ENCODE results near the gene NEURL1B. TPM values are rescaled to one million over a fixed set of nuclear protein-coding genes. Genes with fewer than 3 reads are reported as not detected.
"Not testable (repeated sequence)": the region's sequence is repeated elsewhere in the genome, so short reads cannot be mapped to it uniquely, and the experiment has no call there.

The NEURL1B gene
- polyA plus RNA-seq (ENCODE audit: insufficient read length in 3 of 3), result 10 to 100 TPM; 14.7 to 17.4 (median 14.8) TPM
- long read RNA-seq, donor 1, result 0 reads
- long read RNA-seq, donor 2, full-length matches to known transcripts, result 1 of 1 reads
- long read RNA-seq, donor 2, partial matches to known transcripts, result 0 of 1 reads
- long read RNA-seq, donor 2, other reads (novel, unspliced or antisense), result 0 of 1 reads
- long read RNA-seq, donor 3, full-length matches to known transcripts, result 3 of 3 reads
- long read RNA-seq, donor 3, partial matches to known transcripts, result 0 of 3 reads
- long read RNA-seq, donor 3, other reads (novel, unspliced or antisense), result 0 of 3 reads
- long read RNA-seq, donor 4, full-length matches to known transcripts, result 3 of 3 reads
- long read RNA-seq, donor 4, partial matches to known transcripts, result 0 of 3 reads
- long read RNA-seq, donor 4, other reads (novel, unspliced or antisense), result 0 of 3 reads
- long read RNA-seq, donor 5, result 0 reads
- long read RNA-seq, donor 6, full-length matches to known transcripts, result 2 of 2 reads
- long read RNA-seq, donor 6, partial matches to known transcripts, result 0 of 2 reads
- long read RNA-seq, donor 6, other reads (novel, unspliced or antisense), result 0 of 2 reads
- long read RNA-seq, donor 7, full-length matches to known transcripts, result 3 of 3 reads
- long read RNA-seq, donor 7, partial matches to known transcripts, result 0 of 3 reads
- long read RNA-seq, donor 7, other reads (novel, unspliced or antisense), result 0 of 3 reads
- long read RNA-seq, donor 8, result 0 reads
- long read RNA-seq, donor 9, full-length matches to known transcripts, result 2 of 2 reads
- long read RNA-seq, donor 9, partial matches to known transcripts, result 0 of 2 reads
- long read RNA-seq, donor 9, other reads (novel, unspliced or antisense), result 0 of 2 reads
- long read RNA-seq, donor 10, full-length matches to known transcripts, result 2 of 2 reads
- long read RNA-seq, donor 10, partial matches to known transcripts, result 0 of 2 reads
- long read RNA-seq, donor 10, other reads (novel, unspliced or antisense), result 0 of 2 reads
- long read RNA-seq, donor 11, result 0 reads
- long read RNA-seq, donor 12, full-length matches to known transcripts, result 1 of 1 reads
- long read RNA-seq, donor 12, partial matches to known transcripts, result 0 of 1 reads
- long read RNA-seq, donor 12, other reads (novel, unspliced or antisense), result 0 of 1 reads
- long read RNA-seq, donor 13, result 0 reads
- long read RNA-seq, donor 14, full-length matches to known transcripts, result 1 of 114 reads
- long read RNA-seq, donor 14, partial matches to known transcripts, result 113 of 114 reads
- long read RNA-seq, donor 14, other reads (novel, unspliced or antisense), result 0 of 114 reads
- long read RNA-seq, donor 15, result 0 reads
- long read RNA-seq, donor 16, full-length matches to known transcripts, result 3 of 3 reads
- long read RNA-seq, donor 16, partial matches to known transcripts, result 0 of 3 reads
- long read RNA-seq, donor 16, other reads (novel, unspliced or antisense), result 0 of 3 reads

GRCh38 chr5:172640822-172641358 lies at the start of gene NEURL1B:
TSS of gene NEURL1B (plus strand) at chr5:172641263. CDS start at chr5:172641407, 144 bp downstream.
- peak in 7 of 11 donors; percentile 61 to 78 (median 74) for DNase-seq (ENCODE audit: extremely low read depth in 1 of 11, low read depth in 9 of 11, low spot score in 4 of 11)

GRCh38 chr5:172591636-172592035 lies 49.4 kb upstream of the NEURL1B start:
- DNase-seq (ENCODE audit: extremely low read depth in 1 of 11, low read depth in 9 of 11, low spot score in 4 of 11), result no peak

GRCh38 chr5:172592881-172593280 lies 48.2 kb upstream of the NEURL1B start:
- DNase-seq (ENCODE audit: extremely low read depth in 1 of 11, low read depth in 9 of 11, low spot score in 4 of 11), result no peak

- no peak for DNase-seq (ENCODE audit: extremely low read depth in 1 of 11, low read depth in 9 of 11, low spot score in 4 of 11)
Observed at GRCh38 chr5:172593306-172593705, 47.8 kb upstream of the NEURL1B start.

GRCh38 chr5:172593721-172594235 lies 47.3 kb upstream of the NEURL1B start:
- DNase-seq (ENCODE audit: extremely low read depth in 1 of 11, low read depth in 9 of 11, low spot score in 4 of 11), result no peak

GRCh38 chr5:172594431-172594830 lies 46.6 kb upstream of the NEURL1B start:
- DNase-seq (ENCODE audit: extremely low read depth in 1 of 11, low read depth in 9 of 11, low spot score in 4 of 11), result no peak

GRCh38 chr5:172594867-172595466 lies 46.1 kb upstream of the NEURL1B start:
- no peak for DNase-seq (ENCODE audit: extremely low read depth in 1 of 11, low read depth in 9 of 11, low spot score in 4 of 11)

- DNase-seq (ENCODE audit: extremely low read depth in 1 of 11, low read depth in 9 of 11, low spot score in 4 of 11), result no peak
Observed at GRCh38 chr5:172595596-172596455, 45.2 kb upstream of the NEURL1B start.

GRCh38 chr5:172596638-172597231 lies 44.3 kb upstream of the NEURL1B start:
- DNase-seq (ENCODE audit: extremely low read depth in 1 of 11, low read depth in 9 of 11, low spot score in 4 of 11), result no peak

GRCh38 chr5:172597755-172598155 lies 43.3 kb upstream of the NEURL1B start:
- no peak for DNase-seq (ENCODE audit: extremely low read depth in 1 of 11, low read depth in 9 of 11, low spot score in 4 of 11)

GRCh38 chr5:172598251-172599203 lies 42.5 kb upstream of the NEURL1B start:
- DNase-seq (ENCODE audit: extremely low read depth in 1 of 11, low read depth in 9 of 11, low spot score in 4 of 11), result no peak

- DNase-seq (ENCODE audit: extremely low read depth in 1 of 11, low read depth in 9 of 11, low spot score in 4 of 11), result no peak
Observed at GRCh38 chr5:172599204-172599567, 41.9 kb upstream of the NEURL1B start.

GRCh38 chr5:172600571-172600970 lies 40.5 kb upstream of the NEURL1B start:
- DNase-seq (ENCODE audit: extremely low read depth in 1 of 11, low read depth in 9 of 11, low spot score in 4 of 11), result no peak

GRCh38 chr5:172601576-172601975 lies 39.5 kb upstream of the NEURL1B start:
- not testable (repeated sequence) for DNase-seq (ENCODE audit: extremely low read depth in 1 of 11, low read depth in 9 of 11, low spot score in 4 of 11)

GRCh38 chr5:172602783-172603231 lies 38.3 kb upstream of the NEURL1B start:
- peak in 5 of 11 donors; percentile 22 to 46 (median 45) for DNase-seq (ENCODE audit: extremely low read depth in 1 of 11, low read depth in 9 of 11, low spot score in 4 of 11)
